ENCODE measurements around the gene GLCCI1. TPM values are rescaled to one million over a fixed set of nuclear protein-coding genes. Genes with fewer than 3 reads are reported as not detected.

GLCCI1 gene
- total and polyA plus RNA-seq, 4 donors, result 1.4 to 5.9 (median 4.3) TPM

GRCh38 chr7:8125680-8126444 is 157.3 kb downstream of the GLCCI1 start:
- Histone ChIP-seq H3K9me3 (ENCODE audit: control insufficient read depth in 4 of 4, low read length in 3 of 4) (no peaks in the 10 kb centered on the region), H3K4me1 (ENCODE audit: control insufficient read depth in 4 of 4, insufficient read depth in 4 of 4, low read length in 3 of 4) (peaks cover 0 to 5% (median 0%) of the 10 kb centered on the region in 4 donors), H3K27me3 (ENCODE audit: control insufficient read depth in 4 of 4, insufficient read depth in 4 of 4, low read length in 3 of 4) (no peaks in the 10 kb centered on the region), H3K9ac (ENCODE audit: low read depth in 1 of 2, low read length in 2 of 2) (no peak overlapping the region), H3K4me3 (ENCODE audit: low read depth in 1 of 3, low read length in 3 of 3) (no peak overlapping the region), H3K27ac (ENCODE audit: low read depth in 1 of 2, low read length in 2 of 2) (no peak overlapping the region), H3K36me3 (ENCODE audit: control insufficient read depth in 4 of 4, insufficient read depth in 3 of 4, low read depth in 1 of 4, low read length in 3 of 4) (no peaks in the 10 kb centered on the region)
- TF ChIP-seq GABPA (IDR thresholded peaks at IDR 0.05 in 1 of 2, conservative IDR thresholded peaks at IDR 0.05 in 1 of 2), result no peak
- no peak for TF ChIP-seq CTCF (IDR thresholded peaks at IDR 0.05; ENCODE audit: low read depth, low read length, missing input control)
- no peak for TF ChIP-seq REST (IDR thresholded peaks at IDR 0.05)
- TF ChIP-seq FOXA2 (IDR thresholded peaks at IDR 0.05), result no peak
- TF ChIP-seq TAF1 (conservative IDR thresholded peaks at IDR 0.05), result no peak
- TF ChIP-seq ZBTB33 (IDR thresholded peaks at IDR 0.05), result no peak
- TF ChIP-seq, protein P1, sequence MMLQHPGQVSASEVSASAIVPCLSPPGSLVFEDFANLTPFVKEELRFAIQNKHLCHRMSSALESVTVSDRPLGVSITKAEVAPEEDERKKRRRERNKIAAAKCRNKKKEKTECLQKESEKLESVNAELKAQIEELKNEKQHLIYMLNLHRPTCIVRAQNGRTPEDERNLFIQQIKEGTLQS (IDR thresholded peaks at IDR 0.05), result no peak
- TF ChIP-seq FOXA1 (IDR thresholded peaks at IDR 0.05), result no peak
- TF ChIP-seq NR2F2 (IDR thresholded peaks at IDR 0.05), result no peak
- no peak for TF ChIP-seq RAD21 (IDR thresholded peaks at IDR 0.05)
- TF ChIP-seq HNF4G (IDR thresholded peaks at IDR 0.05), result no peak
- TF ChIP-seq, protein P2, sequence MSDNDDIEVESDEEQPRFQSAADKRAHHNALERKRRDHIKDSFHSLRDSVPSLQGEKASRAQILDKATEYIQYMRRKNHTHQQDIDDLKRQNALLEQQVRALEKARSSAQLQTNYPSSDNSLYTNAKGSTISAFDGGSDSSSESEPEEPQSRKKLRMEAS (IDR thresholded peaks at IDR 0.05), result no peak
- TF ChIP-seq RXRA (IDR thresholded peaks at IDR 0.05), result no peak
- no peak for TF ChIP-seq YY1 (IDR thresholded peaks at IDR 0.05)
- no peak for TF ChIP-seq HNF4A (conservative IDR thresholded peaks at IDR 0.05)
- no peak for TF ChIP-seq SP1 (IDR thresholded peaks at IDR 0.05)
- no peak for TF ChIP-seq JUND (IDR thresholded peaks at IDR 0.05)
- no peak for TF ChIP-seq EGR1 (IDR thresholded peaks at IDR 0.05; ENCODE audit: low read depth in 2 of 2)
- 67% methylated on average over 8 of the region's 8 CpGs for WGBS
- no peak for DNase-seq (ENCODE audit: low spot score)

All from liver (tissue), 9 donors.